SK-N-SH (cell line): Measurements from ENCODE around the gene LPP.

Experiments
- EP300 ChIP-seq, 2 experiments: IDR thresholded peaks; 2 replicates each; pipeline versions ENCODE4 v1.4.0 to v1.6.1; 2012; ENCODE audit warnings: borderline replicate concordance in 1 of 2, low read depth in 1 of 2, low read length in 1 of 2
- JUND ChIP-seq: IDR thresholded peaks from 2 replicates; pipeline ENCODE4 v1.4.0; 2012
- TF ChIP-seq, protein P1 (sequence below): IDR thresholded peaks from 2 replicates; pipeline ENCODE4 v1.4.0; 2012; ENCODE audit warnings: low read depth, borderline replicate concordance
- TF ChIP-seq, protein P2 (sequence below): IDR thresholded peaks from 2 replicates; pipeline ENCODE4 v1.4.0; 2012; ENCODE audit warnings: low read depth
- TF ChIP-seq, protein P3 (sequence below): fragments of 200-600 bp; sonication (generic); IDR thresholded peaks from 2 replicates; pipeline ENCODE4 v1.6.1; 2017; ENCODE audit warnings: antibody characterized with exemption, mild to moderate bottlenecking, moderate library complexity
- TF ChIP-seq, protein P4 (sequence below): fragments of 150-350 bp; IDR thresholded peaks from 2 replicates; pipeline ENCODE4 v1.6.1; 2017; ENCODE audit warnings: antibody characterized with exemption, low read length, low read depth, borderline replicate concordance

DNA sequence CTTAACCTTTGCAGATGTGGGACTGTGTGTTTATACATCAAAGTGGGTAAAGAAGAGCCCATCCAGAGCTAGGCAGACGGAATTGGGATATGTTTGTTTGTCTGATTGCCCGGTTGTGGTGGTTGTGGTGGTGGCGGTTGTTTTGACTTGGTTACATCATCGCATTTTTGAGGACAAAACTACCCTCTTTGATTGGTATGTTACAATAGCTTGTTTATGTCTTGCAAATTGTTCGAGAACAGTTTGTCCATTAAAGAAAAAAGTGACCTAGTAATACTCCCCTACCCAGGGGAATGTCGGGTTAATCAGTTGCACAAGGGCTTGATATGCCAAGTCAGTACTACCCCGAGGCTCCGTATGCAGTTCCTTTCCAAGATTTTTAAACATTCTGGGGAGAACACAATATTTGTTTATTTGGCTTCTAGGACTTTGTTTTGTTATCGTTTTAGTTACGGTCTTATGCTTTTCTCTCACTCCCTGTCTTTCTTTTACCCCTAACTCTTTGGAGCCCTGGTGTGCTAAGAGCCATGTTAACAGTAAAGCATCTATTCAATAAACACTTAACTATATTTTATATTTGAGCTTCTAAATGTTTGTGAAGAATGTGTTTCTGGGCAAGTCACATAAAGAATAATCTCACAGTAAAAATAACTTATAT is 315.4 kb downstream of the LPP start:
- TF ChIP-seq, protein P1, sequence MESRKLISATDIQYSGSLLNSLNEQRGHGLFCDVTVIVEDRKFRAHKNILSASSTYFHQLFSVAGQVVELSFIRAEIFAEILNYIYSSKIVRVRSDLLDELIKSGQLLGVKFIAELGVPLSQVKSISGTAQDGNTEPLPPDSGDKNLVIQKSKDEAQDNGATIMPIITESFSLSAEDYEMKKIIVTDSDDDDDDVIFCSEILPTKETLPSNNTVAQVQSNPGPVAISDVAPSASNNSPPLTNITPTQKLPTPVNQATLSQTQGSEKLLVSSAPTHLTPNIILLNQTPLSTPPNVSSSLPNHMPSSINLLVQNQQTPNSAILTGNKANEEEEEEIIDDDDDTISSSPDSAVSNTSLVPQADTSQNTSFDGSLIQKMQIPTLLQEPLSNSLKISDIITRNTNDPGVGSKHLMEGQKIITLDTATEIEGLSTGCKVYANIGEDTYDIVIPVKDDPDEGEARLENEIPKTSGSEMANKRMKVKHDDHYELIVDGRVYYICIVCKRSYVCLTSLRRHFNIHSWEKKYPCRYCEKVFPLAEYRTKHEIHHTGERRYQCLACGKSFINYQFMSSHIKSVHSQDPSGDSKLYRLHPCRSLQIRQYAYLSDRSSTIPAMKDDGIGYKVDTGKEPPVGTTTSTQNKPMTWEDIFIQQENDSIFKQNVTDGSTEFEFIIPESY, result no peak
- TF ChIP-seq, protein P2, sequence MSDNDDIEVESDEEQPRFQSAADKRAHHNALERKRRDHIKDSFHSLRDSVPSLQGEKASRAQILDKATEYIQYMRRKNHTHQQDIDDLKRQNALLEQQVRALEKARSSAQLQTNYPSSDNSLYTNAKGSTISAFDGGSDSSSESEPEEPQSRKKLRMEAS, result no peak
- TF ChIP-seq, protein P3, sequence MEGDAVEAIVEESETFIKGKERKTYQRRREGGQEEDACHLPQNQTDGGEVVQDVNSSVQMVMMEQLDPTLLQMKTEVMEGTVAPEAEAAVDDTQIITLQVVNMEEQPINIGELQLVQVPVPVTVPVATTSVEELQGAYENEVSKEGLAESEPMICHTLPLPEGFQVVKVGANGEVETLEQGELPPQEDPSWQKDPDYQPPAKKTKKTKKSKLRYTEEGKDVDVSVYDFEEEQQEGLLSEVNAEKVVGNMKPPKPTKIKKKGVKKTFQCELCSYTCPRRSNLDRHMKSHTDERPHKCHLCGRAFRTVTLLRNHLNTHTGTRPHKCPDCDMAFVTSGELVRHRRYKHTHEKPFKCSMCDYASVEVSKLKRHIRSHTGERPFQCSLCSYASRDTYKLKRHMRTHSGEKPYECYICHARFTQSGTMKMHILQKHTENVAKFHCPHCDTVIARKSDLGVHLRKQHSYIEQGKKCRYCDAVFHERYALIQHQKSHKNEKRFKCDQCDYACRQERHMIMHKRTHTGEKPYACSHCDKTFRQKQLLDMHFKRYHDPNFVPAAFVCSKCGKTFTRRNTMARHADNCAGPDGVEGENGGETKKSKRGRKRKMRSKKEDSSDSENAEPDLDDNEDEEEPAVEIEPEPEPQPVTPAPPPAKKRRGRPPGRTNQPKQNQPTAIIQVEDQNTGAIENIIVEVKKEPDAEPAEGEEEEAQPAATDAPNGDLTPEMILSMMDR, result no peak
- no peak for TF ChIP-seq EP300 (IDR thresholded peaks at IDR 0.05; ENCODE audit: borderline replicate concordance in 1 of 2, low read depth in 1 of 2, low read length in 1 of 2)
- no peak for TF ChIP-seq JUND
- TF ChIP-seq, protein P4, sequence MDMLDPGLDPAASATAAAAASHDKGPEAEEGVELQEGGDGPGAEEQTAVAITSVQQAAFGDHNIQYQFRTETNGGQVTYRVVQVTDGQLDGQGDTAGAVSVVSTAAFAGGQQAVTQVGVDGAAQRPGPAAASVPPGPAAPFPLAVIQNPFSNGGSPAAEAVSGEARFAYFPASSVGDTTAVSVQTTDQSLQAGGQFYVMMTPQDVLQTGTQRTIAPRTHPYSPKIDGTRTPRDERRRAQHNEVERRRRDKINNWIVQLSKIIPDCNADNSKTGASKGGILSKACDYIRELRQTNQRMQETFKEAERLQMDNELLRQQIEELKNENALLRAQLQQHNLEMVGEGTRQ, result no peak
